Panc1 (cell line): Measurements from ENCODE around the gene SOWAHB.

Source experiments
- POLR2AphosphoS5 ChIP-seq: IDR thresholded peaks from 2 replicates; pipeline ENCODE4 v1.6.1; 2012; ENCODE audit warnings: mild to moderate bottlenecking, low read depth, low read length, moderate library complexity
- SIN3A ChIP-seq: IDR thresholded peaks from 2 replicates; pipeline ENCODE4 v1.6.1; 2012; ENCODE audit warnings: low read depth, mild to moderate bottlenecking, low read length, moderate library complexity, borderline replicate concordance; ENCODE audit not compliant: insufficient read depth
- TF ChIP-seq, protein P1 (sequence below): fragments of 450-650 bp; IDR thresholded peaks from 2 replicates; pipeline ENCODE4 v1.5.1; 2017; ENCODE audit warnings: mild to moderate bottlenecking
- TF ChIP-seq, protein P2 (sequence below), 2 experiments: IDR thresholded peaks; 2 replicates each; pipeline ENCODE4 v1.6.1; 2011 to 2012; ENCODE audit warnings: low read depth in 2 of 2, control low read depth in 1 of 2, low read length in 1 of 2, mild to moderate bottlenecking in 1 of 2, moderate library complexity in 1 of 2; ENCODE audit not compliant: insufficient read depth in 1 of 2

DNA sequence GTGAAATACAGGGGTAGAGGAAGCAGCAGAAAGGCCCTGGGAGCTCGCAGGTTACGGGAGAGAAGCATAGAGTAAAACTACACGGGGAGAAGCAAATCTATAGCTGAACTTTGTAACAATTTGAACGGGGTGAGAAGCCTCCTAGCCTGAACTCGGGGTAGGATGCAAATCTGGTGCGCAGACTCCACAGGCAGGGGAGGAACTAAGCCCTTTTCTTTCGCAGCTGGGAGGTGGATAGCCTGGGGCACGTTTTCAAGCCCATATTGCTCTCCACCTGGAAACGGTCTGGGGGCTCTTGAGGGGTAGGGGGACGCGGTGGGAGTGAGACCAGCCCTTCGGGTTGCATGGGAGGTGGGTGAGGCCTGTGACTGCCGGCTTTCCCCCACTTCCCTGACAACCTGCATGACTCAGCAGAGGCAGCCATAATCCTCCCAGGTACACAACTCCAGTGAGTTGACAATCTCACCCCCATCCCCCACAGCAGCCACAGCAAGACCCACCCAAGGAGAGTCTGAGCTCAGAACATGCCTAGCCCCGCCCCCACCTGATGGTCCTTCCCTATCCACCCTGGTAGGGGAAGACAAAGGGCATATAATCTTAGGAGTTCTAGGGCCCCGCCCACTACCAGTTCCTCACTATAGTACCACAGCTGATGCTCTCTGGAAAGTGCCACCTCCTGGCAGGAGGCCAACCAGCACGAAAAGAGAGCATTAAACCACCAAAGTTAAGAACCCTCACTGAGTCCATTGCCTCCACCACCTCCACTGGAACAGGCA lies 29.9 kb downstream of the SOWAHB start:
- TF ChIP-seq, protein P1, sequence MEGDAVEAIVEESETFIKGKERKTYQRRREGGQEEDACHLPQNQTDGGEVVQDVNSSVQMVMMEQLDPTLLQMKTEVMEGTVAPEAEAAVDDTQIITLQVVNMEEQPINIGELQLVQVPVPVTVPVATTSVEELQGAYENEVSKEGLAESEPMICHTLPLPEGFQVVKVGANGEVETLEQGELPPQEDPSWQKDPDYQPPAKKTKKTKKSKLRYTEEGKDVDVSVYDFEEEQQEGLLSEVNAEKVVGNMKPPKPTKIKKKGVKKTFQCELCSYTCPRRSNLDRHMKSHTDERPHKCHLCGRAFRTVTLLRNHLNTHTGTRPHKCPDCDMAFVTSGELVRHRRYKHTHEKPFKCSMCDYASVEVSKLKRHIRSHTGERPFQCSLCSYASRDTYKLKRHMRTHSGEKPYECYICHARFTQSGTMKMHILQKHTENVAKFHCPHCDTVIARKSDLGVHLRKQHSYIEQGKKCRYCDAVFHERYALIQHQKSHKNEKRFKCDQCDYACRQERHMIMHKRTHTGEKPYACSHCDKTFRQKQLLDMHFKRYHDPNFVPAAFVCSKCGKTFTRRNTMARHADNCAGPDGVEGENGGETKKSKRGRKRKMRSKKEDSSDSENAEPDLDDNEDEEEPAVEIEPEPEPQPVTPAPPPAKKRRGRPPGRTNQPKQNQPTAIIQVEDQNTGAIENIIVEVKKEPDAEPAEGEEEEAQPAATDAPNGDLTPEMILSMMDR: no peak
- TF ChIP-seq SIN3A (no peak), POLR2AphosphoS5 (no peak)
- TF ChIP-seq, protein P2, sequence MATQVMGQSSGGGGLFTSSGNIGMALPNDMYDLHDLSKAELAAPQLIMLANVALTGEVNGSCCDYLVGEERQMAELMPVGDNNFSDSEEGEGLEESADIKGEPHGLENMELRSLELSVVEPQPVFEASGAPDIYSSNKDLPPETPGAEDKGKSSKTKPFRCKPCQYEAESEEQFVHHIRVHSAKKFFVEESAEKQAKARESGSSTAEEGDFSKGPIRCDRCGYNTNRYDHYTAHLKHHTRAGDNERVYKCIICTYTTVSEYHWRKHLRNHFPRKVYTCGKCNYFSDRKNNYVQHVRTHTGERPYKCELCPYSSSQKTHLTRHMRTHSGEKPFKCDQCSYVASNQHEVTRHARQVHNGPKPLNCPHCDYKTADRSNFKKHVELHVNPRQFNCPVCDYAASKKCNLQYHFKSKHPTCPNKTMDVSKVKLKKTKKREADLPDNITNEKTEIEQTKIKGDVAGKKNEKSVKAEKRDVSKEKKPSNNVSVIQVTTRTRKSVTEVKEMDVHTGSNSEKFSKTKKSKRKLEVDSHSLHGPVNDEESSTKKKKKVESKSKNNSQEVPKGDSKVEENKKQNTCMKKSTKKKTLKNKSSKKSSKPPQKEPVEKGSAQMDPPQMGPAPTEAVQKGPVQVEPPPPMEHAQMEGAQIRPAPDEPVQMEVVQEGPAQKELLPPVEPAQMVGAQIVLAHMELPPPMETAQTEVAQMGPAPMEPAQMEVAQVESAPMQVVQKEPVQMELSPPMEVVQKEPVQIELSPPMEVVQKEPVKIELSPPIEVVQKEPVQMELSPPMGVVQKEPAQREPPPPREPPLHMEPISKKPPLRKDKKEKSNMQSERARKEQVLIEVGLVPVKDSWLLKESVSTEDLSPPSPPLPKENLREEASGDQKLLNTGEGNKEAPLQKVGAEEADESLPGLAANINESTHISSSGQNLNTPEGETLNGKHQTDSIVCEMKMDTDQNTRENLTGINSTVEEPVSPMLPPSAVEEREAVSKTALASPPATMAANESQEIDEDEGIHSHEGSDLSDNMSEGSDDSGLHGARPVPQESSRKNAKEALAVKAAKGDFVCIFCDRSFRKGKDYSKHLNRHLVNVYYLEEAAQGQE (IDR thresholded peaks at IDR 0.05; ENCODE audit: insufficient read depth in 1 of 2, low read depth in 2 of 2, low read length in 1 of 2): no peak
